Measurements from ENCODE around the gene VPS37B. TPM values are rescaled to one million over a fixed set of nuclear protein-coding genes. Genes with fewer than 3 reads are reported as not detected.

VPS37B gene
- total RNA-seq, 1 donor from 2014 or later: 83.9 TPM

GRCh38 chr12:122854554-122854953 lies 41.4 kb downstream of the VPS37B start:
- no peak for DNase-seq (ENCODE audit: low read depth)
- peaks cover 1% of the 10 kb centered on the region for H3K36me3 ChIP-seq (ENCODE audit: control insufficient read depth, insufficient read depth, low read length)
- H3K27me3 ChIP-seq (ENCODE audit: control insufficient read depth, insufficient read depth, low read length): no peaks in the 10 kb centered on the region
- no peak for TF ChIP-seq CTCF (IDR thresholded peaks at IDR 0.05; ENCODE audit: insufficient read depth, low read length, poor library complexity, severe bottlenecking)
- no peak overlapping the region for H3K4me3 ChIP-seq (ENCODE audit: low read depth, low read length)

GRCh38 chr12:122853582-122854245 lies 42.2 kb downstream of the VPS37B start:
- Histone ChIP-seq H3K27me3 (ENCODE audit: control insufficient read depth, insufficient read depth, low read length) (no peaks in the 10 kb centered on the region), H3K4me3 (ENCODE audit: low read depth, low read length) (no peak overlapping the region), H3K36me3 (ENCODE audit: control insufficient read depth, insufficient read depth, low read length) (peaks cover 1% of the 10 kb centered on the region)
- DNase-seq (ENCODE audit: low read depth): no peak
- TF ChIP-seq CTCF (IDR thresholded peaks at IDR 0.05; ENCODE audit: insufficient read depth, low read length, poor library complexity, severe bottlenecking): no peak

GRCh38 chr12:122852336-122853275 lies 43.3 kb downstream of the VPS37B start:
- no peak for DNase-seq (ENCODE audit: low read depth)
- Histone ChIP-seq H3K36me3 (ENCODE audit: control insufficient read depth, insufficient read depth, low read length) (peaks cover 1% of the 10 kb centered on the region), H3K4me3 (ENCODE audit: low read depth, low read length) (no peak overlapping the region), H3K27me3 (ENCODE audit: control insufficient read depth, insufficient read depth, low read length) (no peaks in the 10 kb centered on the region)
- TF ChIP-seq CTCF (IDR thresholded peaks at IDR 0.05; ENCODE audit: insufficient read depth, low read length, poor library complexity, severe bottlenecking): no peak

- TF ChIP-seq CTCF (IDR thresholded peaks at IDR 0.05; ENCODE audit: insufficient read depth, low read length, poor library complexity, severe bottlenecking): no peak
- Histone ChIP-seq H3K4me3 (ENCODE audit: low read depth, low read length) (no peak overlapping the region), H3K36me3 (ENCODE audit: control insufficient read depth, insufficient read depth, low read length) (peaks cover 1% of the 10 kb centered on the region), H3K27me3 (ENCODE audit: control insufficient read depth, insufficient read depth, low read length) (no peaks in the 10 kb centered on the region)
- DNase-seq (ENCODE audit: low read depth): peak; percentile 72
Measured at GRCh38 chr12:122851820-122852219, 44.1 kb downstream of the VPS37B start.

- no peak for DNase-seq (ENCODE audit: low read depth)
- no peak for TF ChIP-seq CTCF (IDR thresholded peaks at IDR 0.05; ENCODE audit: insufficient read depth, low read length, poor library complexity, severe bottlenecking)
- Histone ChIP-seq H3K27me3 (ENCODE audit: control insufficient read depth, insufficient read depth, low read length) (no peaks in the 10 kb centered on the region), H3K36me3 (ENCODE audit: control insufficient read depth, insufficient read depth, low read length) (peaks cover 1% of the 10 kb centered on the region), H3K4me3 (ENCODE audit: low read depth, low read length) (no peak overlapping the region)
Measured at GRCh38 chr12:122850695-122851350, 45.1 kb downstream of the VPS37B start.

All from kidney epithelial cell (primary cell).